Keratinocyte (primary cell): ENCODE measurements around the gene HEATR1. TPM values are rescaled to one million over a fixed set of nuclear protein-coding genes. Genes with fewer than 3 reads are reported as not detected.

Experiments used
- DNase-seq: peaks from one replicate; pipeline ENCODE4 v3.0.0-alpha.2; 2011; ENCODE audit warnings: low read depth, missing footprints, low spot score
- FAIRE-seq: peaks from 2 replicates; lab custom pipeline; 2011; peaks lifted over from hg19 to GRCh38; lab: Jason Lieb, UNC
- H2AFZ ChIP-seq: 2 replicates; pipeline ENCODE4 v1.6.0; 2012; ENCODE audit warnings: low read length, control low read depth, inconsistent platforms; ENCODE audit not compliant: control insufficient read depth
- H3K27ac ChIP-seq: 2 replicates; pipeline ENCODE4 v1.5.1; 2011; ENCODE audit warnings: low read length; ENCODE audit not compliant: control insufficient read depth, insufficient read depth
- H3K27me3 ChIP-seq: 3 replicates; pipeline ENCODE4 v1.6.0; 2011; ENCODE audit warnings: low read length; ENCODE audit not compliant: control insufficient read depth, insufficient read depth; ENCODE audit errors: extremely low read depth
- H3K36me3 ChIP-seq, 2 experiments: 2 replicates in 1 of 2; 3 replicates in 1 of 2; pipeline ENCODE4 v1.5.1; 2011; ENCODE audit warnings: low read length in 2 of 2, mild to moderate bottlenecking in 1 of 2; ENCODE audit not compliant: control insufficient read depth in 2 of 2, insufficient read depth in 2 of 2; ENCODE audit errors: extremely low read depth in 1 of 2
- H3K4me1 ChIP-seq: 3 replicates; pipeline ENCODE4 v1.5.1; 2011; ENCODE audit warnings: low read length; ENCODE audit not compliant: control insufficient read depth, insufficient read depth; ENCODE audit errors: extremely low read depth
- H3K4me2 ChIP-seq: 3 replicates; pipeline ENCODE4 v1.6.0; 2011; ENCODE audit warnings: low read depth, low read length; ENCODE audit not compliant: control insufficient read depth, insufficient read depth; ENCODE audit errors: extremely low read depth
- H3K4me3 ChIP-seq, 3 experiments: fragments of 200-600 bp in 1 of 3; sonication (generic) in 1 of 3; 2 replicates in 2 of 3; 3 replicates in 1 of 3; pipeline ENCODE4 v1.5.1; 2011 to 2016; ENCODE audit warnings: low read length in 3 of 3, mild to moderate bottlenecking in 3 of 3, control low read depth in 2 of 3, inconsistent platforms in 1 of 3, low read depth in 1 of 3, mixed read lengths in 1 of 3, mixed run types in 1 of 3, moderate library complexity in 1 of 3; ENCODE audit not compliant: control insufficient read depth in 2 of 3, insufficient read depth in 2 of 3; ENCODE audit errors: extremely low read depth in 1 of 3
- H3K79me2 ChIP-seq: 2 replicates; pipeline ENCODE4 v1.6.0; 2012; ENCODE audit warnings: low read length; ENCODE audit not compliant: control insufficient read depth, insufficient read depth
- H3K9ac ChIP-seq: 3 replicates; pipeline ENCODE4 v1.6.0; 2011; ENCODE audit warnings: low read length; ENCODE audit not compliant: control insufficient read depth, insufficient read depth; ENCODE audit errors: extremely low read depth
- H3K9me1 ChIP-seq: 3 replicates; pipeline ENCODE4 v1.6.0; 2011; ENCODE audit warnings: low read length; ENCODE audit not compliant: control insufficient read depth, insufficient read depth; ENCODE audit errors: extremely low read depth
- H3K9me3 ChIP-seq: 2 replicates; pipeline ENCODE4 v1.5.1; 2012; ENCODE audit warnings: low read depth, low read length; ENCODE audit not compliant: control insufficient read depth
- H4K20me1 ChIP-seq: 3 replicates; pipeline ENCODE4 v1.6.0; 2011; ENCODE audit warnings: low read length; ENCODE audit not compliant: control insufficient read depth, insufficient read depth; ENCODE audit errors: extremely low read depth
- EZH2 ChIP-seq: IDR thresholded peaks from one replicate; pipeline ENCODE4 v1.6.1; 2012; ENCODE audit warnings: inconsistent platforms, mild to moderate bottlenecking, low read length, moderate library complexity
- dilution Hi-C: fragments of 300-500 bp; cut with MboI; formaldehyde crosslinking; loops from one replicate; pipeline ENCODE4 v1.7.0; 2020; ENCODE audit warnings: low sequenced_read_pairs; ENCODE audit not compliant: extremely low pct_ligation_motif_present
- polyA plus RNA-seq, 5 experiments: library from polyadenylated mRNA; depleted of rRNA in 3 of 5; stranded (reverse) in 3 of 5; stranded (forward) in 1 of 5; unstranded in 1 of 5; fragments of >200 nt; gene quantifications; 1 replicate in 1 of 5; 2 replicates in 3 of 5; 3 replicates in 1 of 5; pipeline versions ENCODE4 v1.2.1 to v1.2.3, GENCODE V29; 2011 to 2012; ENCODE audit warnings: missing spikeins in 2 of 5, low read depth in 1 of 5, low replicate concordance in 1 of 5
- TF ChIP-seq, protein P1 (sequence below), 3 experiments: IDR thresholded peaks in 1 of 3; conservative IDR thresholded peaks in 1 of 3; optimal IDR thresholded peaks in 1 of 3; 2 replicates in 2 of 3; 3 replicates in 1 of 3; pipeline versions ENCODE3 to v1.5.1; 2011; ENCODE audit warnings: low read length in 3 of 3, mild to moderate bottlenecking in 3 of 3, moderate library complexity in 2 of 3, control low read depth in 1 of 3, inconsistent platforms in 1 of 3; ENCODE audit not compliant: insufficient read depth in 2 of 3; ENCODE audit errors: extremely low read depth in 1 of 3

HEATR1 gene
- polyA plus RNA-seq, 1 donor (not counting 4 experiments of a cell fraction or from before 2014, with no cell fraction given) = 19.5 TPM

DNA sequence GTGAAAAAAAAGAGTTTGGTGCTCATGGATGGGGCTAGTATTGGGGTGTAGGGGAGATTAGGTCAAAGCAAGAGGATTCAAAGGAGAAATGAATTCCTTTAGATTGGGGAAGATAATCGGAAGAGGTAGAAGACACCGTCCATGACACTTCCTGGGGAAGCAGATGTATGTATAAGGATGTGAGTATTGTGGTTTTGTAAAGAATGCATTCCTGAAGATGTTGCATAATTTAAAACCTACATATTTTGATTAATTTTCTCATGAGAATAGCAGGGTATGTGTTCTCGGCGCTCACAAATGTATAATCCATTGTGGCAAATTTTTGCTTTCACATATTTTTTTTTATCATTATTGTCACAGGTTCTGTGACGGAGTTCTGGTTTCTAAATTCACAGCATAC is 86.0 kb downstream of the HEATR1 start:
- Histone ChIP-seq H3K9ac (no peak overlapping the region), H3K27me3 (no peaks in the 10 kb centered on the region), H3K4me1 (peaks cover 19% of the 10 kb centered on the region), H3K79me2 (no peaks in the 10 kb centered on the region), H3K27ac (no peak overlapping the region), H3K9me3 (no peaks in the 10 kb centered on the region), H4K20me1 (no peaks in the 10 kb centered on the region), H3K36me3 (no peaks in the 10 kb centered on the region), H2AFZ (peak overlapping the region; percentile 10), H3K9me1 (no peaks in the 10 kb centered on the region), H3K4me2 (peak overlapping the region; percentile 36), H3K4me3 (no peak overlapping the region)
- dilution Hi-C loops = no loop called here
- no peak for TF ChIP-seq EZH2
- TF ChIP-seq, protein P1, sequence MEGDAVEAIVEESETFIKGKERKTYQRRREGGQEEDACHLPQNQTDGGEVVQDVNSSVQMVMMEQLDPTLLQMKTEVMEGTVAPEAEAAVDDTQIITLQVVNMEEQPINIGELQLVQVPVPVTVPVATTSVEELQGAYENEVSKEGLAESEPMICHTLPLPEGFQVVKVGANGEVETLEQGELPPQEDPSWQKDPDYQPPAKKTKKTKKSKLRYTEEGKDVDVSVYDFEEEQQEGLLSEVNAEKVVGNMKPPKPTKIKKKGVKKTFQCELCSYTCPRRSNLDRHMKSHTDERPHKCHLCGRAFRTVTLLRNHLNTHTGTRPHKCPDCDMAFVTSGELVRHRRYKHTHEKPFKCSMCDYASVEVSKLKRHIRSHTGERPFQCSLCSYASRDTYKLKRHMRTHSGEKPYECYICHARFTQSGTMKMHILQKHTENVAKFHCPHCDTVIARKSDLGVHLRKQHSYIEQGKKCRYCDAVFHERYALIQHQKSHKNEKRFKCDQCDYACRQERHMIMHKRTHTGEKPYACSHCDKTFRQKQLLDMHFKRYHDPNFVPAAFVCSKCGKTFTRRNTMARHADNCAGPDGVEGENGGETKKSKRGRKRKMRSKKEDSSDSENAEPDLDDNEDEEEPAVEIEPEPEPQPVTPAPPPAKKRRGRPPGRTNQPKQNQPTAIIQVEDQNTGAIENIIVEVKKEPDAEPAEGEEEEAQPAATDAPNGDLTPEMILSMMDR (optimal IDR thresholded peaks at IDR 0.05 in 1 of 3, IDR thresholded peaks at IDR 0.05 in 1 of 3, conservative IDR thresholded peaks at IDR 0.05 in 1 of 3; ENCODE audit: extremely low read depth in 1 of 3, insufficient read depth in 2 of 3, low read length in 3 of 3) = no peak
- FAIRE-seq (peak; percentile 32), DNase-seq (no peak)

GRCh38 chr1:236516929-236517704 is 87.2 kb downstream of the HEATR1 start:
- H3K9ac ChIP-seq = peak overlapping the region; percentile 67
- dilution Hi-C loops = no loop called here
- peak; percentile 32 for FAIRE-seq

More at GRCh38 chr1:236516929-236517704, 87.2 kb downstream of the HEATR1 start:
- TF ChIP-seq EZH2 = no peak
- TF ChIP-seq, protein P1 (optimal IDR thresholded peaks at IDR 0.05 in 1 of 3, IDR thresholded peaks at IDR 0.05 in 1 of 3, conservative IDR thresholded peaks at IDR 0.05 in 1 of 3; ENCODE audit: extremely low read depth in 1 of 3, insufficient read depth in 2 of 3, low read length in 3 of 3) = no peak
- Histone ChIP-seq H3K79me2 (no peaks in the 10 kb centered on the region), H3K9me3 (no peaks in the 10 kb centered on the region), H3K36me3 (no peaks in the 10 kb centered on the region), H2AFZ (peak overlapping the region; percentile 90), H3K27ac (peak overlapping the region; percentile 64), H3K4me3 (peak overlapping the region in 2 of 3 experiments; percentile 50 to 71), H3K27me3 (no peaks in the 10 kb centered on the region), H3K4me1 (peaks cover 14% of the 10 kb centered on the region), H4K20me1 (no peaks in the 10 kb centered on the region), H3K4me2 (peak overlapping the region; percentile 82), H3K9me1 (no peaks in the 10 kb centered on the region)
- no peak for DNase-seq
